Ectodermal cell (in vitro differentiated cells): ENCODE data around the gene FNBP1.
A peak's percentile ranks its signal among the peaks of the same experiment; 100 is the strongest.

Source experiments
- H3K27ac ChIP-seq: 2 replicates; pipeline ENCODE4 v1.7.0; 2013; ENCODE audit warnings: mild to moderate bottlenecking, low read depth, low read length; ENCODE audit not compliant: insufficient read depth, poor library complexity, severe bottlenecking
- H3K27me3 ChIP-seq: 2 replicates; pipeline ENCODE4 v1.7.0; 2013; ENCODE audit warnings: mild to moderate bottlenecking, low read length; ENCODE audit not compliant: insufficient read depth, control insufficient read depth, poor library complexity, severe bottlenecking
- H3K36me3 ChIP-seq: one replicate; pipeline ENCODE4 v1.7.0; 2013; ENCODE audit warnings: low read length; ENCODE audit not compliant: control insufficient read depth, insufficient read depth
- H3K4me1 ChIP-seq: one replicate; pipeline ENCODE4 v1.7.0; 2013; ENCODE audit warnings: low read length; ENCODE audit not compliant: control insufficient read depth, insufficient read depth
- H3K4me3 ChIP-seq: 2 replicates; pipeline ENCODE4 v1.7.0; 2013; ENCODE audit warnings: low read depth, low read length, control low read depth; ENCODE audit not compliant: insufficient read depth
- H3K9me3 ChIP-seq: 2 replicates; pipeline ENCODE4 v1.7.0; 2013; ENCODE audit warnings: mild to moderate bottlenecking, low read length, moderate library complexity; ENCODE audit not compliant: control insufficient read depth
- WGBS, 2 experiments: methylation state at CpG; one replicate each; pipeline ENCODE4 v1.1.7; 2013; ENCODE audit warnings: missing lambda C conversion rate in 2 of 2; 5-methylcytosine and 5-hydroxymethylcytosine counted together

Gene FNBP1

DNA sequence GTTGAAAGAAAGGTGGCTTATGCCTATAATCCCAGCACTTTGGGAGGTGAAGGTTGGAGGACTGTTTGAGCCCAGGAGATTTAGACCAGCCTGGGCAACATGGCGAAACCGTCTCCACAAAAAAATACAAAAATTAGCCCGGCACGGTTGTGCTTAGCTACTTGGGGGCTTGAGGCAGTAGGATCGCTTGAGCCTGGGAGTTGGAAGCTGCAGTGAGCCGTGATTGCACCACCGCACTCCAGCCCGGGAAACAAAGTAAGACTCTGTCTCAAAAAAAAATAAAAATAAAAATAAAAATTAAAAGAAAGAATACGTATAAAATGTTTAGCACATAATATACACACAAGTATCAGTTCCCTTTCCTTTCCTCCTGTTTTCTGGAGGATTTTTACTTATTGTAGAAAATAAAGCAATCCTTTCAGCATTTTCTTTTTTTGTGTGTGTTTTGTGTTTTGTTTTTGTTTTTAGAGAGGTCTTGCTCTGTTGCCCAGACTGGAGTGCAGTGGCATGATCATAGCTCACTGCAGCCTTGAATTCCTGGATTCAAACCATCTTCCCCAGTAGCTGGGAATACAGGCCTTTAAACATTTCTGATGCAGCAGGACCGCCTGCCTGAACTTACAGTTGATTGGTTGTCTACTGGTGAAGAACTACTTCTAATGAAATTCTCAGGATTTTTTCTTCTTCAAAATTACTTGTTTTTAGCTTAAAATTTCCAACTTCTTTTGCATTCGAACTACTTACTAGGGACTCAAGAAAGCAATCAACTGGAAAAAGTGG is 6.6 kb upstream of the FNBP1 start:
- WGBS, 2 experiments, result 89 to 90% methylated on average over 7 to 8 of the region's 11 CpGs

DNA sequence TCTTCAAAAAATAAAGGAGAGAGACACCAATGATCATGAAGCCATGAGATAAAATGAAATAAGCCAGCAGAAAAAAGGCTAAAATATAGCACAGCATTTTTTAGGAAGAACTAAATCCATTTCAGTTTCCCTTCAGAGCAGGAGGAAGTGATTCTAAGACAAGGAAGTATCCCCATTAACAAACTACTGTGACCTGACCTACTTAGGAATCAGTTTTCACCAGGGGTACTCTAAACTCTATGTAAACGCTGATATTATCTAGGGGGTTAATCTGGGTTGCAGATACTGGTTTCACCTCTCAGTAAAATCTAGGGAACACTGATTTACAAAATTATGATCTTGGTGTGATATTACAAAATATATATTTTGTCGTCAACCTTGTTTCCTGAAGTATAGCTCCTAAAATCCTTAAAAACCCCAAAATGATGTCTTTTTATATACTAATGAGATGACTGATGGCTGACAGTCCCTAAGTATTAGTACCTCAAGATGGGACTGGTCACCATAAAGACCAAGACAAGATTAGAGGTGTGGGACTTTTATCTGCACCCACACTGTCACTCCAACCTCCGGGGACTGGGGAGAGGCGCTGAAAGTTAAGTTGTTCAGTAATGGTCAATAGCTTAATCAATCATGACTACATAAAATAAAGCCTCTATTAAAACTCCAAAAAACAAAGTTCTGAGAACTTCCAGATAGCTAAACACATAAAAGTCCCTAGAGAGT is 2.9 kb upstream of the FNBP1 start:
- Histone ChIP-seq H3K4me3 (no peak overlapping the region), H3K4me1 (peaks cover 5% of the 10 kb centered on the region), H3K9me3 (no peaks in the 10 kb centered on the region), H3K27ac (no peak overlapping the region), H3K36me3 (no peaks in the 10 kb centered on the region), H3K27me3 (peaks cover 7% of the 10 kb centered on the region)
- WGBS, 2 experiments, result 80 to 93% methylated on average over 1 to 4 of the region's 4 CpGs

More for the DNA sequence above, 6.6 kb upstream of the FNBP1 start:
- Histone ChIP-seq H3K4me3 (no peak overlapping the region), H3K9me3 (no peaks in the 10 kb centered on the region), H3K27me3 (no peaks in the 10 kb centered on the region), H3K36me3 (no peaks in the 10 kb centered on the region), H3K4me1 (peaks cover 8% of the 10 kb centered on the region), H3K27ac (no peak overlapping the region)

DNA sequence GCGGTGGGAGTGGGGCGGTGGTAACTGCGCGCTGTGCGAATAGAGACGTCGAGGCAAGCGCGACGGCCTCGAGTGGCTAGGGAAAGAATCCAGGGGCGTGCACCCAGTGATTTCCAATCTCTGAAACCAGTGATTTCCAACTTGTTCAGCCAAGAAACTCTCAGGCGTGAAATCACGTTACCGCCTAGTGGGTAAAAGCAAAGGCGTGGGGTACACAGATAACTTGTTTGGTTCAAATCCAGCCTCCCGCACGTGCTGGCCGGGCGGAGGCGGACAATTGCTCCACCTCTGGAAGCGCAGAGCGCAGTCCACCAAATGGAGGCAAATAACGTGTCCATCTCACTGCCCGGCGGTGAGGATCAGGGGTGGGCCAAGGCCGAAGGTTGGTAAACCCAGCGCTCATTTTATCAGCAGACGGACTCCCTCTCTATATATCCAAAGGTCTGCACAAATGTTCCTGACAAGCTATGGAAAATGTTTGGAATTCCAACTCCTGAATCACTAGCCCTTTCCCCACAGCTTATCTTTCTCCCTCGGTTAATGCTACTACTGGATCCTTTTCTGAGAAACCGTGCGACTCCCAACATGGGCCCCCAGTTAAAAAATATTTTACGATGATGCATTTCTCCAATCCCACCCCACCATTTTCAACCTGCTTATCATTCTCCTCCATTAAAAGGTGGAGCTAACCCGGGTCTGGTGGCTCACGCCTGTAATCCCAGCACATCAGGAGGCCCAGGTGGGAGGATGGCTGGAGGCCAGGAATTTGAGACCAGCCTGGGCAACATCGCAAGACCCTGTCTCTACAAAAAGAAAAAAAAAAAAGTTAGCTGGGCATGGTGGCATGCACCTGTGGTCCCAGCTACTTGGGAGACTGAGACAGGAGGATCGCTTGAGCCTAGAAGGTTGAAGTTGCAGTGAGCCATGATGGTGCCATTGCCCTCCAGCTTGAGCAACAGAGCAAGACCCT is 950 bp upstream of the FNBP1 start:
- H3K27ac ChIP-seq, result peak overlapping the region; percentile 63
- WGBS, 2 experiments, result 55 to 56% methylated on average over 37 of the region's 37 CpGs

DNA sequence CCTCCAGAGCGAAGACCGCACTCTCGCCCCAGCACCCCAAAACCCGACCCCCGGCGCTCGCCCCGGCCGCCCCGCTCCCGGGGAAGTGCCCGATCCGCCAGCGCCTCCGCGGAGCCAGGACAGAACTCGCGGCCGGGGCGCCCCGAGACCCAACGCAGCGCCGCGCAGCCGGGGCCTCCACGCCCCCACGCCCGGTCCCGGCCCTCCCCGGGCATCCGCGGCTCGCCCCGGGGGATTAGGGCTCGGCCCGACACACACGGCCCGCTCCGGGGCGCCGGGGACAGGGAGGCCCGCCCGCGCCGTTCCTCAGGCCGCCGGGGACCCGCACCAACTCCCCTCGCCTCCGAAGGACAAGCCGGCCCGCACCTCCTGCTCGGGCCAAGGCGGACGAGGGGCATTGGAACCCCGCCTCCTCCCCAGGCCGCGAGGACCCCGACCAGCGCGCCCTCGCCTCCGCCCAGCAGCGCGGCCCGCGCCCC is 544 bp downstream of the FNBP1 start:
- H3K36me3 ChIP-seq, result no peaks in the 10 kb centered on the region
- 0% methylated on average over 68 of the region's 68 CpGs for WGBS, 2 experiments
- H3K4me1 ChIP-seq, result peaks cover 5% of the 10 kb centered on the region
- peak overlapping the region; percentile 69 for H3K27ac ChIP-seq
- peaks cover 7% of the 10 kb centered on the region for H3K27me3 ChIP-seq
- no peaks in the 10 kb centered on the region for H3K9me3 ChIP-seq
- peak overlapping the region; percentile 69 for H3K4me3 ChIP-seq

More for the DNA sequence above, 950 bp upstream of the FNBP1 start:
- Histone ChIP-seq H3K27me3 (peaks cover 7% of the 10 kb centered on the region), H3K4me1 (peaks cover 5% of the 10 kb centered on the region), H3K36me3 (no peaks in the 10 kb centered on the region), H3K4me3 (peak overlapping the region; percentile 69), H3K9me3 (no peaks in the 10 kb centered on the region)

DNA sequence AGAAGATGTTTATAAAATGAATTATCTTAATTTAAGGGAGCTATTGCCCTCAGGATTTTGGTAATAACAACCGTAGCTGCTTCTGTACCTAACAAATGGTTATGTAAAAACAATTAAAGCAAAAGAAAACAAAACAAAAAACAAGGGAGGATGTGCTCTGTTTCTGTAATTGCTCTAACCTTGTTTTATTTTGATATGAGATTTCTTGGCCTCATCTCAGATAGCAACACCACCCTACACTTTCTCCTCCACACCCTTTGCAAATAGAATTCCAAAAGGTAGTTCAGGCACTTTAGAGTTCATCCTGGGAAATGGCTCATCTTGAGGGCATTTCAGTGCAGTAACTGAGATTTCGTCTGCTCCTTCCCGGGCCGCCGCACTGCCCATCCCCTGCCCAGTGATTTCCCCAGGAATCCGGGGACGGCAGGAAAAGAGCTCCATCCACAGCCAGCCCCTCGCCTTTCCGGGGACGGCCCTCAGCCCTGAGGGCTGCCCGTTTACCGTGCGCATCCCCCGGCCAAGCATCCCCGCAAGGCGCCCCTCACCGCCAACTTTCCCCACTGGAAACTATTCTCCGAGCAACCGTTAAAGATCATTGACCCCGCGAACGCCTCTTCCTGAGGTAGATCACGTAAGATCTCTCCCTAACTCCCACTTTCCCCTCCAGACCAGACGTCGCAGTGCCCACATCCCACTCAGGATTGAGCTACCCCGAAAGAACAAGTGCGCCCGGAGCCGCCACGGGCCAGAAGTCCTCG is 1.2 kb downstream of the FNBP1 start:
- 0 to 3% methylated on average over 30 to 31 of the region's 31 CpGs for WGBS, 2 experiments
- H3K4me3 ChIP-seq, result peak overlapping the region; percentile 69
- H3K27ac ChIP-seq, result no peak overlapping the region

DNA sequence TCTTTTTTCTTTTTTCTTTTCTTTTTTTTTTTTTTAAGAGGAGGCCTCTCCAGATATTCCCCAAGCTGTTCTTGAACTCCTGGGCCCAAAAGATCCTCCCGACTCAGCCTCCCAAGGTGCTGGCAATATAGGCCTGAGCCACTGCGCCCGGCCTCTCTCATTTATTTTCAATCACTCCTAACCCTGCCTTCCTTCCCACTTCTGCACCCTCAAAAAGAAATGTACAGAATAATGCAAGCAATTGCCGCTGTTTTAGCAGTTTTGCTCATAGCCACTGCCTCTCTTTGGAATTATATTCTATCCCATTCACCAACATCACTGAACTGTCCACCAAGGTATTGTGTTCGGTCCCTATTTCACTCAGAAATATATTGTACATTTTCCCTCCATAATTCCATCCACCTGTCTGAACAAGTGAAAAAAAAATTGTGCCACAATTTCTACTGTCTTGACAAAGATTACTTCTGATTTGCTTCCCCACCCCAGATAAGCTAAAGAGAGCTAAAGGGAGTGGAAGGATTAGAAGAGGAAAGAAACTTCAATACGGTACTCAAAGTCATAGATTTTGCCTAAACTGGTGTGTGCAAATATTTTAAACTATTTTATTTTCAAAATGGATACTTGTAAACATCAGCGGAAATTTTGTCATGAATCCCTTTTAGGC is 1.9 kb downstream of the FNBP1 start:
- Histone ChIP-seq H3K27ac (no peak overlapping the region), H3K36me3 (no peaks in the 10 kb centered on the region), H3K27me3 (peaks cover 7% of the 10 kb centered on the region), H3K4me3 (peak overlapping the region; percentile 69), H3K4me1 (peaks cover 5% of the 10 kb centered on the region), H3K9me3 (no peaks in the 10 kb centered on the region)
- WGBS, 2 experiments, result 90 to 97% methylated on average over 6 to 7 of the region's 7 CpGs

More for the DNA sequence above, 1.2 kb downstream of the FNBP1 start:
- peaks cover 7% of the 10 kb centered on the region for H3K27me3 ChIP-seq
- no peaks in the 10 kb centered on the region for H3K9me3 ChIP-seq
- no peaks in the 10 kb centered on the region for H3K36me3 ChIP-seq
- peaks cover 5% of the 10 kb centered on the region for H3K4me1 ChIP-seq

DNA sequence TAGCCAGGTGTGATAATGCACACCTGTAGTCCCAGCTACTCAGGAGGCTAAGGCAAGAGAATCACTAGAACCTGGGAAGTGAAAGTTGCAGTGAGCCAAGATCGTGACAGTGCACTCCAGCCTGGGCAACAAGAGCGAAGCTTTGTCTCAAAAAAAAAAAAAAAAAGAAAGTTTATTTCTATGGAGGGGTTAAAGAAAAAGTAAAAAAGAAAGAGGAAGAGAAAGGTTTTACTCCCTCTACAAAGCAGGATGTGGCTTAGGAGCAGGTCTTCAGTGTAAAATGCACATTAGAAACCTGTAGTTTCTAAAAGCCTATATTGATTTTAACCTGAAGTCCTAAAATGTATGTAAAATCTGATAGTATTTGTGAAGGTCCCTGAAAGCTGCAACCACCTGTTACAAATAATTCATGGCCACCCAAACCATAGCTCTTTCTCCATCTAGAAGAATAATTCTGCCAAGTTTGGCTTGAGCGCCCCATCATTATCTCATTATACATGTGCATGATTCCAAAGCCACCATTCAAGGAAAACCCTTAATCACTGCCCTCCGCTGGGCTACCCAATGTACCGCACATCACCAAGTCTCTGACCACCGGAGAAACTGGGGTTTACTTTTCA is 3.4 kb downstream of the FNBP1 start:
- WGBS, 2 experiments, result 92 to 94% methylated on average over 6 of the region's 6 CpGs
- Histone ChIP-seq H3K9me3 (no peaks in the 10 kb centered on the region), H3K36me3 (no peaks in the 10 kb centered on the region), H3K27ac (no peak overlapping the region), H3K4me3 (no peak overlapping the region), H3K27me3 (peaks cover 7% of the 10 kb centered on the region), H3K4me1 (peaks cover 5% of the 10 kb centered on the region)

DNA sequence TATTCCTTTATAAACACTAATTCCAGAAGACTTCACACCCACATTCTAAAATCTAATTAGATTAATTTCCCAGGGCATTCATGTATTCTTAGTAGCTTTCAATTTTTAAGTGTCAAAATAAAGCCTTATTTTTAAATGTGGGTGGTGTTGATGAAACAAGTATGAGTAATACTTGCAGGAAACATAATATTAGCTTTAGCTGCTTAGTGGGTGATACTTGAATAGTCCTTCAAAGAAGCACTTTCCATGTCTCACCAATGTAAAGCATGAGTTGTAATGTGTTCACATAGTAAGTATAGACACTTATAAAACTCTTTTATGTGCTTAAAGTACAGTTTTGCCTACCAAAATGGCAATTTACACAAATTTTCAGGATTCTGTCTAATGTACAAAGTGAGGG is 6.9 kb downstream of the FNBP1 start:
- Histone ChIP-seq H3K9me3 (no peaks in the 10 kb centered on the region), H3K4me3 (no peak overlapping the region), H3K27me3 (no peaks in the 10 kb centered on the region), H3K36me3 (no peaks in the 10 kb centered on the region), H3K4me1 (peaks cover 1% of the 10 kb centered on the region), H3K27ac (no peak overlapping the region)

DNA sequence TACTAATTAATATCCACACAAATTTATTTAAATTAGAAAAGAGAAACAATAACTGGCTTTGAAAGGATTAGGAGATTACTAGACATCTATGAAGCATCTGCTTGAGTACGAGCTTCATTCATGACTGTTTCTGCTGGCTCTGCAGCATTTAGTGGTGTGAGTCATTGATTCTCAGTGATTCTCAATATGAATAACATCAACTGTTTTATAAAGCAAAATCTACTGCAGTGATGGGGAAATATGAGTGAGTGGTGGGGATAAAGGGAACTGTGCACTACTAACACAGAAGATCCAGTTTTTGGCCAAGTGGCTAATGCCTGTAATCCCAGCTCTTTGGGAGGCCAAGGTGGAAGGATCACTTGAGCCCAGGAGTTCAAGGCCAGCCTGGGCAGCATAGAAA is 8.4 kb downstream of the FNBP1 start:
- 89 to 100% methylated on average over 1 of the region's 1 CpG for WGBS, 2 experiments
- H3K9me3 ChIP-seq, result no peaks in the 10 kb centered on the region
- H3K27me3 ChIP-seq, result no peaks in the 10 kb centered on the region
- H3K4me3 ChIP-seq, result no peak overlapping the region
- no peaks in the 10 kb centered on the region for H3K4me1 ChIP-seq
- H3K36me3 ChIP-seq, result no peaks in the 10 kb centered on the region
- H3K27ac ChIP-seq, result no peak overlapping the region
